H1 (cell line): ENCODE data around the gene SNAP29. TPM values are rescaled to one million over a fixed set of nuclear protein-coding genes. Genes with fewer than 3 reads are reported as not detected.

ENCODE experiments used
- BACH1 ChIP-seq: IDR thresholded peaks from 2 replicates; pipeline ENCODE4 v1.6.1; 2012; ENCODE audit warnings: low read length, improper control_type of control experiment
- CTBP2 ChIP-seq: IDR thresholded peaks from 2 replicates; pipeline ENCODE4 v1.7.0; 2011; ENCODE audit warnings: borderline replicate concordance, mild to moderate bottlenecking, moderate library complexity, mixed read lengths, low read length; ENCODE audit not compliant: insufficient read depth, insufficient read length
- GABPA ChIP-seq: IDR thresholded peaks from 2 replicates; pipeline ENCODE4 v1.6.1; 2011; ENCODE audit warnings: mild to moderate bottlenecking, low read length, moderate library complexity, borderline replicate concordance; ENCODE audit not compliant: insufficient read depth
- TBP ChIP-seq: IDR thresholded peaks from 2 replicates; pipeline ENCODE4 v1.6.1; 2011; ENCODE audit warnings: low read depth, low read length, improper control_type of control experiment
- TEAD4 ChIP-seq: IDR thresholded peaks from 2 replicates; pipeline ENCODE4 v1.6.1; 2012; ENCODE audit warnings: low read depth, low read length, inconsistent platforms, mixed read lengths
- polyA plus RNA-seq, 7 experiments: library from polyadenylated mRNA; depleted of rRNA in 3 of 7; stranded (reverse) in 5 of 7; unstranded in 2 of 7; fragments of >200 nt in 5 of 7; fragments of 200-250 nt in 2 of 7; gene quantifications; 1 replicate in 5 of 7; 2 replicates in 1 of 7; 4 replicates in 1 of 7; pipeline versions ENCODE4 v1.2.1 to v1.2.3, GENCODE V29; 2011 to 2013; ENCODE audit warnings: missing spikeins in 2 of 7, mixed read lengths in 2 of 7
- total RNA-seq: library from RNA; stranded (reverse); fragmentation: NEBNext Ultra II Directional; extraction: Animal tissue kit (Norgen Biotek cat#: 25700); gene quantifications from 2 replicates; pipeline ENCODE4 v1.2.1, GENCODE V29; 2021
- TF ChIP-seq, protein P1 (sequence below): fragments of 300-600 bp; sonication (generic); IDR thresholded peaks from 2 replicates; pipeline ENCODE4 v1.7.1; 2012; ENCODE audit warnings: low read length, moderate library complexity, mild to moderate bottlenecking, inconsistent platforms; ENCODE audit not compliant: insufficient replicate concordance

Gene SNAP29
- total and polyA plus RNA-seq, 2 of the 8 experiments (the other 6 are each of a cell fraction or from before 2014, with no cell fraction given), result 11.8 to 15.0 TPM

DNA sequence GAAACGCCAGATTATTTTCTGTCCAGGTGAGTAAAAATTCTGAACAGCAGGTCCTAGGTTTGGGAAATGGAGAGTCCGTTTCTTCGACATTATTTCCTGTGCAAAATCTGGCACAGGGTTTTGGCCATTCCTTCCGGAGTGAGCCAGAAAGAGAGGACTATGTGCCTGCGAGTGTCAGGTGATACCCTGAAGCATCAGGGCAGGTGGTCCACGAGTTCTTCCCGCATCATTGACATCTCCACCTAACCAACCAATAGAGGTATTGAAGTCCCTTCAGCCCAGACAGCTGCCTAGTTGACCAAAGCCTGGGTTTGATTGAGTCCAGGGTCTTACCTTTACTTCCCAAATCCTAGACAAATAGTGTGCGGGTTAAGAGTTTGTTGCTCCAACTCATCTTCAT is 808 bp downstream of the SNAP29 start (continued):
- TF ChIP-seq BACH1, result no peak
- TF ChIP-seq GABPA, result no peak
- TF ChIP-seq CTBP2, result no peak
- no peak for TF ChIP-seq TBP
- no peak for TF ChIP-seq TEAD4
- TF ChIP-seq, protein P1, sequence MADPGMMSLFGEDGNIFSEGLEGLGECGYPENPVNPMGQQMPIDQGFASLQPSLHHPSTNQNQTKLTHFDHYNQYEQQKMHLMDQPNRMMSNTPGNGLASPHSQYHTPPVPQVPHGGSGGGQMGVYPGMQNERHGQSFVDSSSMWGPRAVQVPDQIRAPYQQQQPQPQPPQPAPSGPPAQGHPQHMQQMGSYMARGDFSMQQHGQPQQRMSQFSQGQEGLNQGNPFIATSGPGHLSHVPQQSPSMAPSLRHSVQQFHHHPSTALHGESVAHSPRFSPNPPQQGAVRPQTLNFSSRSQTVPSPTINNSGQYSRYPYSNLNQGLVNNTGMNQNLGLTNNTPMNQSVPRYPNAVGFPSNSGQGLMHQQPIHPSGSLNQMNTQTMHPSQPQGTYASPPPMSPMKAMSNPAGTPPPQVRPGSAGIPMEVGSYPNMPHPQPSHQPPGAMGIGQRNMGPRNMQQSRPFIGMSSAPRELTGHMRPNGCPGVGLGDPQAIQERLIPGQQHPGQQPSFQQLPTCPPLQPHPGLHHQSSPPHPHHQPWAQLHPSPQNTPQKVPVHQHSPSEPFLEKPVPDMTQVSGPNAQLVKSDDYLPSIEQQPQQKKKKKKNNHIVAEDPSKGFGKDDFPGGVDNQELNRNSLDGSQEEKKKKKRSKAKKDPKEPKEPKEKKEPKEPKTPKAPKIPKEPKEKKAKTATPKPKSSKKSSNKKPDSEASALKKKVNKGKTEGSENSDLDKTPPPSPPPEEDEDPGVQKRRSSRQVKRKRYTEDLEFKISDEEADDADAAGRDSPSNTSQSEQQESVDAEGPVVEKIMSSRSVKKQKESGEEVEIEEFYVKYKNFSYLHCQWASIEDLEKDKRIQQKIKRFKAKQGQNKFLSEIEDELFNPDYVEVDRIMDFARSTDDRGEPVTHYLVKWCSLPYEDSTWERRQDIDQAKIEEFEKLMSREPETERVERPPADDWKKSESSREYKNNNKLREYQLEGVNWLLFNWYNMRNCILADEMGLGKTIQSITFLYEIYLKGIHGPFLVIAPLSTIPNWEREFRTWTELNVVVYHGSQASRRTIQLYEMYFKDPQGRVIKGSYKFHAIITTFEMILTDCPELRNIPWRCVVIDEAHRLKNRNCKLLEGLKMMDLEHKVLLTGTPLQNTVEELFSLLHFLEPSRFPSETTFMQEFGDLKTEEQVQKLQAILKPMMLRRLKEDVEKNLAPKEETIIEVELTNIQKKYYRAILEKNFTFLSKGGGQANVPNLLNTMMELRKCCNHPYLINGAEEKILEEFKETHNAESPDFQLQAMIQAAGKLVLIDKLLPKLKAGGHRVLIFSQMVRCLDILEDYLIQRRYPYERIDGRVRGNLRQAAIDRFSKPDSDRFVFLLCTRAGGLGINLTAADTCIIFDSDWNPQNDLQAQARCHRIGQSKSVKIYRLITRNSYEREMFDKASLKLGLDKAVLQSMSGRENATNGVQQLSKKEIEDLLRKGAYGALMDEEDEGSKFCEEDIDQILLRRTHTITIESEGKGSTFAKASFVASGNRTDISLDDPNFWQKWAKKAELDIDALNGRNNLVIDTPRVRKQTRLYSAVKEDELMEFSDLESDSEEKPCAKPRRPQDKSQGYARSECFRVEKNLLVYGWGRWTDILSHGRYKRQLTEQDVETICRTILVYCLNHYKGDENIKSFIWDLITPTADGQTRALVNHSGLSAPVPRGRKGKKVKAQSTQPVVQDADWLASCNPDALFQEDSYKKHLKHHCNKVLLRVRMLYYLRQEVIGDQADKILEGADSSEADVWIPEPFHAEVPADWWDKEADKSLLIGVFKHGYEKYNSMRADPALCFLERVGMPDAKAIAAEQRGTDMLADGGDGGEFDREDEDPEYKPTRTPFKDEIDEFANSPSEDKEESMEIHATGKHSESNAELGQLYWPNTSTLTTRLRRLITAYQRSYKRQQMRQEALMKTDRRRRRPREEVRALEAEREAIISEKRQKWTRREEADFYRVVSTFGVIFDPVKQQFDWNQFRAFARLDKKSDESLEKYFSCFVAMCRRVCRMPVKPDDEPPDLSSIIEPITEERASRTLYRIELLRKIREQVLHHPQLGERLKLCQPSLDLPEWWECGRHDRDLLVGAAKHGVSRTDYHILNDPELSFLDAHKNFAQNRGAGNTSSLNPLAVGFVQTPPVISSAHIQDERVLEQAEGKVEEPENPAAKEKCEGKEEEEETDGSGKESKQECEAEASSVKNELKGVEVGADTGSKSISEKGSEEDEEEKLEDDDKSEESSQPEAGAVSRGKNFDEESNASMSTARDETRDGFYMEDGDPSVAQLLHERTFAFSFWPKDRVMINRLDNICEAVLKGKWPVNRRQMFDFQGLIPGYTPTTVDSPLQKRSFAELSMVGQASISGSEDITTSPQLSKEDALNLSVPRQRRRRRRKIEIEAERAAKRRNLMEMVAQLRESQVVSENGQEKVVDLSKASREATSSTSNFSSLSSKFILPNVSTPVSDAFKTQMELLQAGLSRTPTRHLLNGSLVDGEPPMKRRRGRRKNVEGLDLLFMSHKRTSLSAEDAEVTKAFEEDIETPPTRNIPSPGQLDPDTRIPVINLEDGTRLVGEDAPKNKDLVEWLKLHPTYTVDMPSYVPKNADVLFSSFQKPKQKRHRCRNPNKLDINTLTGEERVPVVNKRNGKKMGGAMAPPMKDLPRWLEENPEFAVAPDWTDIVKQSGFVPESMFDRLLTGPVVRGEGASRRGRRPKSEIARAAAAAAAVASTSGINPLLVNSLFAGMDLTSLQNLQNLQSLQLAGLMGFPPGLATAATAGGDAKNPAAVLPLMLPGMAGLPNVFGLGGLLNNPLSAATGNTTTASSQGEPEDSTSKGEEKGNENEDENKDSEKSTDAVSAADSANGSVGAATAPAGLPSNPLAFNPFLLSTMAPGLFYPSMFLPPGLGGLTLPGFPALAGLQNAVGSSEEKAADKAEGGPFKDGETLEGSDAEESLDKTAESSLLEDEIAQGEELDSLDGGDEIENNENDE, result no peak
